Ramos (cell line): ENCODE data around the gene KRT16.
"Not testable (repeated sequence)": the region's sequence is repeated elsewhere in the genome, so short reads cannot be mapped to it uniquely, and the experiment has no call there.

ENCODE experiments used
- in situ Hi-C: fragments of 300-500 bp; cut with MboI; formaldehyde crosslinking; loops from one replicate; pipeline ENCODE4 v1.14.3; 2022; ENCODE audit warnings: low sequenced_read_pairs; ENCODE audit not compliant: unreplicated experiment

KRT16 gene

GRCh38 chr17:41589301-41589700, 23.3 kb downstream of the KRT16 start:
- in situ Hi-C loops: no loop called here

- in situ Hi-C loops: no loop called here
These were observed 24.3 kb downstream of the KRT16 start for GRCh38 chr17:41588126-41588810.

GRCh38 chr17:41586863-41587495, 25.6 kb downstream of the KRT16 start, which contains the start of gene KRT14:
TSS of gene KRT14 (minus strand) at chr17:41586895. CDS start at chr17:41586834, 61 bp downstream.
- in situ Hi-C loops: no loop called here

GRCh38 chr17:41585301-41586056, 27.1 kb downstream of the KRT16 start:
- in situ Hi-C loops: no loop called here

GRCh38 chr17:41584331-41584927, 28.1 kb downstream of the KRT16 start:
- in situ Hi-C loops: not testable (repeated sequence)

- in situ Hi-C loops: no loop called here
These were observed 29.1 kb downstream of the KRT16 start for GRCh38 chr17:41583137-41584127.

GRCh38 chr17:41582061-41582968, 30.3 kb downstream of the KRT16 start:
- in situ Hi-C loops: not testable (repeated sequence)

GRCh38 chr17:41581366-41582060, 31.1 kb downstream of the KRT16 start:
- in situ Hi-C loops: no loop called here

GRCh38 chr17:41580687-41581365, 31.7 kb downstream of the KRT16 start:
- in situ Hi-C loops: no loop called here

- in situ Hi-C loops: no loop called here
These were observed 32.4 kb downstream of the KRT16 start for GRCh38 chr17:41580244-41580575.

- in situ Hi-C loops: no loop called here
These were observed 32.9 kb downstream of the KRT16 start for GRCh38 chr17:41579484-41580243.

GRCh38 chr17:41578971-41579370, 33.6 kb downstream of the KRT16 start:
- in situ Hi-C loops: no loop called here

GRCh38 chr17:41578538-41578937, 34.0 kb downstream of the KRT16 start:
- in situ Hi-C loops: no loop called here

- in situ Hi-C loops: not testable (repeated sequence)
These were observed 35.8 kb downstream of the KRT16 start for GRCh38 chr17:41576740-41577139.

- in situ Hi-C loops: no loop called here
These were observed 37.2 kb downstream of the KRT16 start for GRCh38 chr17:41575336-41575735.

GRCh38 chr17:41571561-41572434, 40.8 kb downstream of the KRT16 start, which contains the start of gene KRT9:
TSS of gene KRT9 (minus strand) at chr17:41572059. CDS start at chr17:41571992, 67 bp downstream.
- in situ Hi-C loops: no loop called here
